ENCODE measurements around the gene TFDP2. TPM values are rescaled to one million over a fixed set of nuclear protein-coding genes. Genes with fewer than 3 reads are reported as not detected.

TFDP2 gene
- total RNA-seq, 1 donor from 2014 or later, result 173 TPM

GRCh38 chr3:142056656-142057330 is 92.6 kb downstream of the TFDP2 start:
- H3K27ac Mint-ChIP-seq, result no peak overlapping the region

GRCh38 chr3:142053835-142054234 is 95.5 kb downstream of the TFDP2 start:
- Histone ChIP-seq H3F3A (ENCODE audit: low read depth) (no peaks in the 10 kb centered on the region), H3K27ac (no peak overlapping the region), H4K20me1 (ENCODE audit: low read depth) (no peaks in the 10 kb centered on the region), H3K4me3 (no peak overlapping the region), H3K9me3 (ENCODE audit: low read depth) (no peaks in the 10 kb centered on the region), H3K4me1 (no peaks in the 10 kb centered on the region), H3K9ac (no peak overlapping the region), H3K4me2 (no peak overlapping the region), H3K79me2 (ENCODE audit: low read depth) (no peaks in the 10 kb centered on the region), H3K36me3 (no peaks in the 10 kb centered on the region), H3K27me3 (no peaks in the 10 kb centered on the region), H2AFZ (replicated peaks) (no peak overlapping the region)
- peaks cover 3% of the 10 kb centered on the region for H3K27me3 Mint-ChIP-seq (ENCODE audit: insufficient read depth, low read depth)
- no peak overlapping the region for H3K4me3 Mint-ChIP-seq
- no peaks in the 10 kb centered on the region for H3K4me1 Mint-ChIP-seq
- peaks cover 3% of the 10 kb centered on the region for H3K9me3 Mint-ChIP-seq
- peaks cover 10% of the 10 kb centered on the region for H3K36me3 Mint-ChIP-seq
- DNase-seq (ENCODE audit: low spot score), result no peak
- no peak for TF ChIP-seq EZH2 (IDR thresholded peaks at IDR 0.05)
- TF ChIP-seq EZH2phosphoT487 (IDR thresholded peaks at IDR 0.05), result no peak
- no peak for TF ChIP-seq CTCF (IDR thresholded peaks at IDR 0.05)
- no peak overlapping the region for H3K27ac Mint-ChIP-seq

More at GRCh38 chr3:142056656-142057330, 92.6 kb downstream of the TFDP2 start:
- H3K36me3 ChIP-seq, result no peaks in the 10 kb centered on the region
- no peak overlapping the region for H3K9ac ChIP-seq
- no peaks in the 10 kb centered on the region for H3K79me2 ChIP-seq (ENCODE audit: low read depth)
- H3K4me2 ChIP-seq, result no peak overlapping the region
- H3F3A ChIP-seq (ENCODE audit: low read depth), result no peaks in the 10 kb centered on the region
- peaks cover 9% of the 10 kb centered on the region for H3K36me3 Mint-ChIP-seq
- H3K9me3 ChIP-seq (ENCODE audit: low read depth), result no peaks in the 10 kb centered on the region
- H3K4me3 ChIP-seq, result no peak overlapping the region
- no peak for DNase-seq (ENCODE audit: low spot score)
- H3K27ac ChIP-seq, result no peak overlapping the region
- H3K4me1 ChIP-seq, result no peaks in the 10 kb centered on the region
- no peak overlapping the region for H3K4me3 Mint-ChIP-seq
- H3K9me3 Mint-ChIP-seq, result peaks cover 3% of the 10 kb centered on the region
- no peaks in the 10 kb centered on the region for H3K4me1 Mint-ChIP-seq
- TF ChIP-seq CTCF (IDR thresholded peaks at IDR 0.05) (no peak), EZH2 (IDR thresholded peaks at IDR 0.05) (no peak), EZH2phosphoT487 (IDR thresholded peaks at IDR 0.05) (no peak)
- peaks cover 3% of the 10 kb centered on the region for H3K27me3 Mint-ChIP-seq (ENCODE audit: insufficient read depth, low read depth)
- no peaks in the 10 kb centered on the region for H3K27me3 ChIP-seq
- no peak overlapping the region for H2AFZ ChIP-seq (replicated peaks)
- H4K20me1 ChIP-seq (ENCODE audit: low read depth), result no peaks in the 10 kb centered on the region

- DNase-seq (ENCODE audit: low spot score), result no peak
- Histone ChIP-seq H3K9me3 (ENCODE audit: low read depth) (no peaks in the 10 kb centered on the region), H3K4me2 (no peak overlapping the region), H2AFZ (replicated peaks) (no peak overlapping the region), H3K9ac (no peak overlapping the region), H4K20me1 (ENCODE audit: low read depth) (no peaks in the 10 kb centered on the region), H3K4me1 (no peaks in the 10 kb centered on the region), H3K36me3 (no peaks in the 10 kb centered on the region), H3K79me2 (ENCODE audit: low read depth) (no peaks in the 10 kb centered on the region), H3K4me3 (no peak overlapping the region), H3K27ac (no peak overlapping the region), H3F3A (ENCODE audit: low read depth) (no peaks in the 10 kb centered on the region), H3K27me3 (no peaks in the 10 kb centered on the region)
- no peaks in the 10 kb centered on the region for H3K27me3 Mint-ChIP-seq (ENCODE audit: insufficient read depth, low read depth)
- H3K36me3 Mint-ChIP-seq, result peaks cover 10% of the 10 kb centered on the region
- TF ChIP-seq CTCF (IDR thresholded peaks at IDR 0.05) (no peak), EZH2 (IDR thresholded peaks at IDR 0.05) (no peak), EZH2phosphoT487 (IDR thresholded peaks at IDR 0.05) (no peak)
- no peak overlapping the region for H3K4me3 Mint-ChIP-seq
- H3K9me3 Mint-ChIP-seq, result peaks cover 3% of the 10 kb centered on the region
- no peaks in the 10 kb centered on the region for H3K4me1 Mint-ChIP-seq
- H3K27ac Mint-ChIP-seq, result no peak overlapping the region
Observed at GRCh38 chr3:142053244-142053643, 96.1 kb downstream of the TFDP2 start.
